ENCODE data around the gene CA5B. TPM values are rescaled to one million over a fixed set of nuclear protein-coding genes. Genes with fewer than 3 reads are reported as not detected.
"Not testable (repeated sequence)": the region's sequence is repeated elsewhere in the genome, so short reads cannot be mapped to it uniquely, and the experiment has no call there.

CA5B gene
- total RNA-seq, 2 experiments from 2014 or later: 23.0 to 24.4 TPM

- ChIA-PET POLR2A (interaction anchor here (1.0 kb wide), 1 partner anchor 76 kb away, joined by 3 read pairs; no protein-coding TSS in a partner anchor), CTCF (interaction anchor here (1.3 kb wide), 1 partner anchor 13 kb away, joined by 6 read pairs; the partner anchor contains the start of gene CA5B)
- peak; percentile 44 for DNase-seq
- Mint-ChIP-seq H3K27ac (peak overlapping the region; percentile 93), H3K4me3 (peak overlapping the region; percentile 65), H3K27me3 (no peaks in the 10 kb centered on the region), H3K36me3 (ENCODE audit: low read depth) (peaks cover 44% of the 10 kb centered on the region), H3K9me3 (no peaks in the 10 kb centered on the region), H3K4me1 (peaks cover 66% of the 10 kb centered on the region)
Measured at GRCh38 chrX:15751155-15751819, 13.2 kb downstream of the CA5B start.

- Mint-ChIP-seq H3K4me1 (peaks cover 60% of the 10 kb centered on the region), H3K4me3 (no peak overlapping the region), H3K36me3 (ENCODE audit: low read depth) (peaks cover 22% of the 10 kb centered on the region), H3K27me3 (no peaks in the 10 kb centered on the region), H3K27ac (no peak overlapping the region), H3K9me3 (no peaks in the 10 kb centered on the region)
- ChIA-PET CTCF (no interaction called here), POLR2A (no interaction called here)
- no peak for DNase-seq
Measured at GRCh38 chrX:15755091-15755490, 17.0 kb downstream of the CA5B start.

GRCh38 chrX:15758140-15758539 lies 20.1 kb downstream of the CA5B start:
- POLR2A ChIA-PET: no interaction called here
- no peak overlapping the region for H3K4me3 Mint-ChIP-seq
- CTCF ChIA-PET: interaction anchor here (0.7 to 1.3 kb wide), 2 partner anchors 20 to 23 kb away, joined by 4 to 5 read pairs; partner anchors contain the start of gene CA5B

GRCh38 chrX:15759886-15760285 lies 21.8 kb downstream of the CA5B start:
- POLR2A ChIA-PET; H3K4me3 Mint-ChIP-seq; H3K9me3 Mint-ChIP-seq; DNase-seq; H3K36me3 Mint-ChIP-seq (ENCODE audit: low read depth); H3K27me3 Mint-ChIP-seq: not testable (repeated sequence)
- Mint-ChIP-seq H3K27ac (peak overlapping the region; percentile 80), H3K4me1 (peaks cover 36% of the 10 kb centered on the region)
- CTCF ChIA-PET: interaction anchor here (1.3 kb wide), 1 partner anchor 31 kb away, joined by 4 read pairs; no protein-coding TSS in a partner anchor

More at GRCh38 chrX:15758140-15758539, 20.1 kb downstream of the CA5B start:
- DNase-seq: peak; percentile 20
- Mint-ChIP-seq H3K36me3 (ENCODE audit: low read depth) (peaks cover 10% of the 10 kb centered on the region), H3K27me3 (no peaks in the 10 kb centered on the region), H3K27ac (peak overlapping the region; percentile 84), H3K4me1 (peaks cover 44% of the 10 kb centered on the region), H3K9me3 (no peaks in the 10 kb centered on the region)

- Mint-ChIP-seq H3K9me3 (no peaks in the 10 kb centered on the region), H3K27ac (no peak overlapping the region), H3K4me3 (no peak overlapping the region), H3K36me3 (ENCODE audit: low read depth) (peaks cover 5% of the 10 kb centered on the region), H3K4me1 (peaks cover 30% of the 10 kb centered on the region), H3K27me3 (no peaks in the 10 kb centered on the region)
- ChIA-PET CTCF (no interaction called here), POLR2A (no interaction called here)
- peak; percentile 40 for DNase-seq
Measured at GRCh38 chrX:15761564-15762191, 23.6 kb downstream of the CA5B start.

- CTCF ChIA-PET: no interaction called here
- peaks cover 23% of the 10 kb centered on the region for H3K36me3 Mint-ChIP-seq (ENCODE audit: low read depth)
- no peak overlapping the region for H3K27ac Mint-ChIP-seq
- H3K4me3 Mint-ChIP-seq: no peak overlapping the region
- POLR2A ChIA-PET: no interaction called here
- H3K27me3 Mint-ChIP-seq: no peaks in the 10 kb centered on the region
- peaks cover 12% of the 10 kb centered on the region for H3K4me1 Mint-ChIP-seq
- no peaks in the 10 kb centered on the region for H3K9me3 Mint-ChIP-seq
- no peak for DNase-seq
Measured at GRCh38 chrX:15769300-15769954, 31.4 kb downstream of the CA5B start.

- peaks cover 34% of the 10 kb centered on the region for H3K36me3 Mint-ChIP-seq (ENCODE audit: low read depth)
- CTCF ChIA-PET: interaction anchor here (0.6 to 1.3 kb wide), 2 partner anchors 15 to 16 kb away, joined by 3 to 4 read pairs; no protein-coding TSS in a partner anchor
- POLR2A ChIA-PET: no interaction called here
- H3K27me3 Mint-ChIP-seq: no peaks in the 10 kb centered on the region
- peak; percentile 14 for DNase-seq
- H3K27ac Mint-ChIP-seq: peak overlapping the region; percentile 96
- peaks cover 9% of the 10 kb centered on the region for H3K4me1 Mint-ChIP-seq
- peak overlapping the region; percentile 65 for H3K4me3 Mint-ChIP-seq
- no peaks in the 10 kb centered on the region for H3K9me3 Mint-ChIP-seq
Measured at GRCh38 chrX:15781961-15782699, 44.1 kb downstream of the CA5B start.

- Mint-ChIP-seq H3K4me1 (peaks cover 15% of the 10 kb centered on the region), H3K27me3 (no peaks in the 10 kb centered on the region), H3K27ac (no peak overlapping the region), H3K4me3 (no peak overlapping the region), H3K36me3 (ENCODE audit: low read depth) (peaks cover 23% of the 10 kb centered on the region), H3K9me3 (no peaks in the 10 kb centered on the region)
- ChIA-PET CTCF (no interaction called here), POLR2A (no interaction called here)
- DNase-seq: no peak
Measured at GRCh38 chrX:15785176-15785750, 47.2 kb downstream of the CA5B start.

GRCh38 chrX:15786915-15787314 lies 48.8 kb downstream of the CA5B start:
- CTCF ChIA-PET: no interaction called here
- no peak for DNase-seq
- POLR2A ChIA-PET: no interaction called here

GRCh38 chrX:15789979-15790768 lies 52.1 kb downstream of the CA5B start, which contains the start of gene ZRSR2:
ZRSR2 (plus strand) TSS chrX:15790484; CDS start chrX:15790496, 12 bp downstream.
- ChIA-PET POLR2A (interaction anchor here (0.8 to 0.9 kb wide), 2 partner anchors 52 to 65 kb away, joined by 3 read pairs; partner anchors contain the start of genes AP1S2 and CA5B), CTCF (interaction anchor here (0.6 to 1.7 kb wide), 4 partner anchors 26 to 594 kb away, joined by 3 to 6 read pairs (median 4); partner anchors contain the start of gene CA5B)
- peaks cover 29% of the 10 kb centered on the region for H3K4me1 Mint-ChIP-seq
- peak; percentile 88 for DNase-seq
- no peaks in the 10 kb centered on the region for H3K27me3 Mint-ChIP-seq
- H3K36me3 Mint-ChIP-seq (ENCODE audit: low read depth): peaks cover 12% of the 10 kb centered on the region
- no peak within 1 kb of the TSS for H3K27ac Mint-ChIP-seq
- H3K9me3 Mint-ChIP-seq: no peaks in the 10 kb centered on the region
- no peak within 1 kb of the TSS for H3K4me3 Mint-ChIP-seq

More at GRCh38 chrX:15786915-15787314, 48.8 kb downstream of the CA5B start:
- Mint-ChIP-seq H3K36me3 (ENCODE audit: low read depth) (peaks cover 19% of the 10 kb centered on the region), H3K9me3 (no peaks in the 10 kb centered on the region), H3K27ac (no peak overlapping the region), H3K4me1 (peaks cover 12% of the 10 kb centered on the region), H3K4me3 (no peak overlapping the region), H3K27me3 (no peaks in the 10 kb centered on the region)

GRCh38 chrX:15790769-15791290 lies 52.8 kb downstream of the CA5B start:
- H3K36me3 Mint-ChIP-seq (ENCODE audit: low read depth): peaks cover 9% of the 10 kb centered on the region
- no peak for DNase-seq
- H3K4me1 Mint-ChIP-seq: peaks cover 31% of the 10 kb centered on the region
- ChIA-PET POLR2A (no interaction called here), CTCF (interaction anchor here (0.8 to 1.7 kb wide), 3 partner anchors 15 to 31 kb away, joined by 3 to 6 read pairs (median 4); no protein-coding TSS in a partner anchor)
- H3K9me3 Mint-ChIP-seq: no peaks in the 10 kb centered on the region
- no peaks in the 10 kb centered on the region for H3K27me3 Mint-ChIP-seq
- H3K27ac Mint-ChIP-seq: no peak overlapping the region
- no peak overlapping the region for H3K4me3 Mint-ChIP-seq
